Activated CD8-positive, alpha-beta memory T cell treated with anti-CD3 and anti-CD28 coated beads for 48 hours (primary cell): Measurements from ENCODE around the gene SLC9A8.
"Not testable (repeated sequence)": the region's sequence is repeated elsewhere in the genome, so short reads cannot be mapped to it uniquely, and the experiment has no call there.

Experiments used
- DNase-seq, 3 experiments: peaks; one replicate each; pipeline ENCODE4 v3.0.0-alpha.2; 2020; ENCODE audit warnings: low read depth in 2 of 3, low spot score in 2 of 3

Gene SLC9A8

DNA sequence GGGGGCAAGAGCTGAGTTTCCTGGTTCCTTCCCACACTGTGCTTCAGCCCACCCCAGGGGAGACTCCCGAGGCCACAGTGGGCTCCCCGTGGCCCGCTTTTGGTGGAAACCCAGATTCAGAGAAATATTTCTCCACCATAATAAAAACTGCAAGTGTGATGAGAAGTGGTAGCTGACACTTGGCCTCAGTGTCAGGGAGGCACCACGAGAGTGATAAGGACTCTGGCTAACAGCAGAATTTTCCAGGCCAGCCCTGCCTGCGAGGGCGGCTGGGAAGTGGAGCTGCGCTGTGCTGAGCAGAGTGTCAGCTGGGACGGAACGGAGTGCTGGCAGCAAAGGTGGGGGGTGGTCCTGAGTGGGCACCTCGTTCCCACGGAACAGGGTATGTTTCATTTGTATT lies 80.2 kb downstream of the SLC9A8 start:
- DNase-seq, result no peak

DNA sequence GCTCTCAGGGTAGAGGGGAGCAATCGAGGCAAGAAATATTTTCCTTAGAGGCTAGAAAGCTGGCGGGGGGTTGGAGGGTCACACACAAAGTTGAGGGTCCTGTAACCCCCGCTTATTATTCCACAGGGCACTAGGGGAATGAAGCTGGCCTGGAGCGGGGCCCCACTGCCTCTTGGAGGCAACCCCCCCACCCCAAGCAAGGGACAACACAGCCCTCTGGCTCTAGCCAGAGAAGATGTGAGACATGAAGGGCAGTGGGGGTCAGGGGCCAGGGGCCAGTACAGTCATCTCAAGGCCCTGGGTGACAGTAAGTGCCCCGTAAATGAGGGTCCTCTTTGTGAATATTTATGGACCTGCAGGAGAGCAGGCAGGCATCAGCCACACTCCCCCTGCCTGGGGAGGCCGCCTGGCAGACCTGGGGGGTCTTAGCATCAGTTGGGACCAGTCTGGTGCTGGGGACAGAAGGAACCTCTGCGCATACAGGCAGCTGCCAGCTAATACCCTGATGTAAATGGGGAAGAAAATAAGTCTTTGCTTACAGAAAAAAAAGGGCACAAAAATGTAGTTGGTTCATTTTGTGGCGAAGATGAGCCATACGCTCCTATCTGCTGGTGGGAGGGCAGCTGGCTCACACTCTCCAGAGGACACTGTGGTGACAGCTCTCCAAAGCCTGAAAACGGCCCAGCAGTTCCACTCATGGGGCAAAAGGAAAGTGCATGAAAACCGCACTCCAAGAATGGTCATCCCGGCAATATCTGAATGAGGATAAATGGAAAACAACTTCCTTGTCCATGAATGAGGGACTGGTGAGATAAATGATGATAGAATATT lies 80.8 kb downstream of the SLC9A8 start:
- no peak for DNase-seq

DNA sequence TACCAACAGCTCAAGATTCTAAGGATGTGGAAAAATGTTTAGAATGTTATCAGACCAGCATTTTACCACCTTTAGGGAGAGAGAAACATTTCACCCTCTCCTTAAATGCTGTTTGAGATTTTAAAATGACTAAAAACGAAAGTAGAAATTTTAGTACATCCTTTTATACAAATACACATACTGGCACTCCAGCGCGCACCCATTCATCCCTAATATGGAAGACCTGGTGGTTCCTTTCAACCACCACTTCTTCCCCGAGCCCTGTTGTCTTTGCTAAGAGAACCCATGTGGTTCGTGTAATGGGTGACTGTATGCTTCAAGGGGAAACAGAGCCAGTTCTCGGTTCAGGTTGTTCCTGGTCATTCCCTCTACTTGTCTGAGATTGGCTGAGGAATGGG lies 81.4 kb downstream of the SLC9A8 start:
- DNase-seq, result no peak

DNA sequence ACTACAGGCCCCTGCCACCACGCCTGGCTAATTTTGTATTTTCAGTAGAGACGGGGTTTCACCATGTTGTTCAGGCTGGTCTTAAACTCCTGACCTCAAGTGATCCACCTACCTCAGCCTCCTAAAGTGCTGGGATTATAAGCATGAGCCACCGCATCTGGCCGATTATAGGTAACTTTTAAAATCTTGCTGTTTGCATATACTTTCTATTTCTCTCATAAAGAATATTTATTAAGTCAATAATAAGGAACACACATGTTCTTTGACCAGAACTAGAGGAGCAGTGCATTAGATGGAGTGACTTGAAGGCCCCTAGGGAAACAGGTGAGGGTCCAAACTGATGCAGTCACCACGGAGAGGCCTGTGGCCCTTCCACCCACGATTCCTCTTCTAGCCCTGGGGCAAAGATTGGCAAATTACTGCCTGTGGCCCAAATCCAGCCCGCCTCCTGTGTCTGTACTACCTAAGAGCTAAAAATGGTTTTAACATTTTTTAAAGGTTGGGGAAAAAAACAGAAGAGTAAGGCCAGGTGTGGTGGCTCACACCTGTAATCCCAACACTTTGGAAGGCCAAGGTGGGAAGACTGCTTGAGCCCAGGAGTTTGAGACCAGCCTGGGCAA lies 83.0 kb downstream of the SLC9A8 start:
- not testable (repeated sequence) for DNase-seq

DNA sequence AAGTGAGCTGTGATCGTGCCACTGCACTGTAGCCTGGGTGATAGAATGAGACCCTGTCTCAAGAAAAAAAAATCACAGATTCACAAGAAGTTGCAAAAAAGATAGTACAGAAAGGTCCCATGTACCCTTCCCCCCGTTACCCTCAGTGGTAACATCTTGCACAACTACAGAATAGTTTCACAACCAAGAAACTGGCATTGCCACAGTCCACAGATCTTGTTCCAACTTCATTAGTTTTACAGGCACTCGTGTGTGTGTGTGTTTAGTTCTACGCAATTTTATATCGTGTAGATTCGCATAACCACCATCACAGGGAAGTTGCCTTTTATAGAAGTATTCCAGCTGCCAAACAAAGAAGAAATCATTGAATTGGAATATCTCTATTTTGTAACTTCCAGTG lies 83.6 kb downstream of the SLC9A8 start:
- no peak for DNase-seq

DNA sequence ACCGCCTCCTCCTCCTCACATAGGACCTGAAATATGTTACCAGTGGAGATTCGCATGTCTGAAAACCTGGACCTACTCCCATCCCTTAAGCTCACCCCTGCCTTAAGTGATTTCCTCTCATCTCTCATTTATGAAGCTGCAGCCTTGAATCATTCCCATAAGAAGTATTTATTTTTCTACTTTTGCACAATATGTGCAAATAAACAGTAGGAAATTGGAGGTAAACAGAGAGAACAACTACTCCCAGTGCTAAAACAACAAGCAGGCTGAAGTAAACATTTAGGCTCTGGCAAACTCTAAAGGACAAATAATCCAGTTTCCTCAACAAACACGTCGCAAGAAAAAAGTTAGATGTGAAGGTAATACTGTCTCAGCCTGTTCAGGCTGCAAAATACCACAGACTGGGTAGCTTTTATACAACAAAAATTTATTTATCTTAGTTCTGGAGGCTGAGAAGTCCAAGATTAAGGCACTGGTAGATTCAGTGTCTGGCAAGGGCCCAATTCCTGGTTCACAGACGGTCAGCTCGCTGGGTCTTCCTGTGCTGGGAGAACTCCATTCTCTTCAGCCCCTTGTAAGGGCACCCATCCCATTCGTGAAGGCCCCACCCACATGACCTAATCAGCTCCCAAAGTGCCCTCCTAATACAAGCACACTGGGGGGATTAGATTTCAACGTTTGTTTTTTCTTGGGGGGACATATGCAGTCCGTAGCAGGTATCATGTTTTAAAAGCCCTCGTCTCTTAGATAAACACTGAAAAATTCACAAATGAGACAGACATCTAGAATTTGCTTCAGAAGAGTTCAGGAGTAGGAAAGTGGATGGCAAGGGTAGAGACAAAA lies 87.1 kb downstream of the SLC9A8 start:
- DNase-seq, result no peak

DNA sequence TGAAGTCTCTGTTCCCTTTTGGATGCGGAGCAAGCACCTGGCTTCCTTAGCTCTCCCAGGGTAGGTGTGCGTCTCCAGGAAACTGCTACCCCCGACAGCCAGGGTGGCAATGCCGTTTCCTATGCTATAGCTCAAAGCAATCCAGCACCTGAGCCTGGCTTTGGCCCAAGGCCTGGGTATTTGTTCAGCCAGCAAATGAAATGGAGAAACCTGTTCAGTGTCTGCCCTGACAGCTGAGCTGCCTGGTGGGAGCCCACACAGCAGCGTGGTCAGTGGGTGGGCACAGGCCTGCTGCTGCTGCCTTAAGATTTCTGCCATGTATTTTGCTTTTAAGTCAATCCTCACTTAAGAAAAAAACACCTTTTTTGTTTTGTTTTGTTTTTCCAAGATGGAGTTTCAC lies 89.0 kb downstream of the SLC9A8 start:
- no peak for DNase-seq

DNA sequence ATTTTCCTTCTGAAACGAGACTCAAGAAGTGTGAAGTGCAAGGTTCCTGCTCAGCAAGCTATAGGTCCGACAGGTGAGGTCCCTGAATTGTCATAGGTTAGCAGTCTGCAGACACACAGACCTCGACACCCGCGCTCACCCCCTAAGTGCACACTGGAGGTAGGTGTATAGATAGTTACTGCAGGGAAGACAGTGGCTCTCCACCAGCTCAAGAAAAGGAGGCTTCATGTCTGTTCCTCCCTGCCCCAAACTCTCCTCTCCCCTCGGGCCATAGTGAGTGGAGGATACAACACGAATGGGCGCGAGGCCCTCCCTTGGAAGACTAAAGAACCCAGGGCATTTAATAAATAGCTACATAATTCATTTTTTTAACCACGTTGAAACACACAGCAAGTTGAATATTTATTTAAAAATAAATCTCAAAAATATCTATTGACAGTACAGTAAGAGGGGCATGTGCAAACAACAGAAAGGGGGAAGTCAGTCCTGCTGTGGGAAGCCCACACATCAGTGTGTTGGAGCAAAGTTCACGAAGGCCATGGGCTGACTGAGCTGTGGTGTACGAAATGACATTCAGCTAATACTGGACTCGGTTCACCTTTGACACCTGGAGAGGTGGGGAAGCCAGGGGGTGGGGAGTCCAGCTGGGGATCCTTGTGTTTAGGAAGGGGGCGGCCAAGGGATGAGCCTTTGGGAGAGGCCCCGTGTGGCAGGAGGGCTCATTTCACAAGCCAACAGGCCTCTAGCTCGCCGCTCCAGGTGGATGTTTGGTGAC lies 92.0 kb downstream of the SLC9A8 start:
- DNase-seq, result no peak

DNA sequence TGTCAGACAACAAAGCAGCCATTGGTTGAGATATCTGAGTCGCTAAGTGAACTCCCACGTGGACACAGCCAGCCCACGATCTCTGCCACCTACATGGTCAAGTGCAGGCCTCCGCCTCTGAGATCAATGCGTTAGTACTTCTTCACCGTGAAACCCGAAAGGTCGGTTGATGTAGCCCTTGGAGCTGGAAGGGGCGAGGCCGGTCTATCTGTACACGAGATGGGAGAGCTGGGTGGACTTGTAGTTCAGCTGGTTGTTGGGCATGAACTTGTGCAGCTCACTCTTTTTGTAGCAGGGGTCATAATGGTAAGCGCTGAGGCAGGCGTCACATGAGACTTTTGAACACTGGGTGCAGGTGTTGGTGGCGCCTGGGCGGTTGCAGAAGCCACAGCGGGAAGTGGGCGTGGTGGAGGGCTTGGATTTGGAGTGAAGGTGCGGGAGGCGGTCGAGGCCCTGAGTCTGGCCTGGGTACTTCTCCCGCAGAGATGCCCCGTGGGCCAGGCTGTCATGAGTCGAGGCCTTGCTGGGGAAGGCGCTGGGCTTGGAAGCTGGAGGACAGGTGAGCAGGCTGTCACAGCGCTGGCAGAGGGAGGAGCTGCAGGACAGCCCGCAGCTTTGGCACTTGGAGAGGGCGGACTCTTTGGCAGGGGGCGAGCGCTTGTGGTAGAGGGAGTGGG lies 92.9 kb downstream of the SLC9A8 start:
- no peak for DNase-seq

DNA sequence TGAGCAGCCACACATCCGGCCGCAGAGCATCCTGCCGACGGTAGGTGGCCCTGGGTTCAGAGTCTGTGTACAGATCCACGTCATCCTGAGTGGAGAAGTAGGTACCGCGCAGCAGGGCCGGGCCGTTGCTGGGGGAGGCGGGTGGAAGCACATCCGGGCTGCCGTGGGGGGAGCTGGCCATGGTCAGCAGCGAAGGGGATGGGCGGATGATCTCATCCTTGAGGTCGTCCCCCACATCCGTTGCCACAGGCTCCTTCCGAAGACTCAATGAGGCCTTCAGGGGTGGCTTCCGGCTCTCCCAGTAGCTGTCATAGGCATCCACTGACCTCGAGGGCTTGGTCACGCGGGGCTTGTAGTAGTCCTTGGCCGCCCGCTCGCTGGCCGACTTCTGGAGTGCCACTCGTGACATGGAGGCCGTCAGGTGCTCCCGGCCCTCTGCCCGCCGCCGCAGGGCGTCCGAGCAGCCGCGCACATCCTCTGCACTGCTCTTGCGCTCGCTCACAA lies 93.5 kb downstream of the SLC9A8 start:
- no peak for DNase-seq

DNA sequence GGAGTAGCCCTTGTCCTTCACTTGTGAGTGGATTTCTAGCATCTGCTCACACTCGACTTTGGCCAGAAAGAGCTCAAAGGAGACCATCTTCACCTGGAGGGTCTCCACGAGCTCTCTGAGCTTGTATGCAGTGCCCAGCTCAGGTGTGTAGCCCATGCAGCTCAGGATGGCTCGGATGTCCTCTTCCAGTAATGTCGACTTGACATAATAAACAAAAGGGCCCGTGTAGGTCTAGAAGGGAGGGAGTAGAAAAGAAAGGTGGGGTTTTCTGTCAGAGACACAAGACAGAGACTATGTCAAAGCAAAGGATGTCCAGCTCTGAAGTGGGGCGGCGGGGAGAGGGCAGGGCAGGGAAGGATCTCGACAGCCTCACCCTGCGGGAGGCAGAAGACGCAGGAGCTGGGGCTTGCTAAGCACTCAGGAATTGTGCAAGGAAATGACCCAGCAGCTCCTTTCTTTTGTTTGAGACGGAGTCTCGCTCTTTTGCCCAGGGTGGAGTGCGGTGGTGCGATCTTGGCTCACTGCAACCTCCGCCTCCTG lies 94.1 kb downstream of the SLC9A8 start:
- no peak for DNase-seq

DNA sequence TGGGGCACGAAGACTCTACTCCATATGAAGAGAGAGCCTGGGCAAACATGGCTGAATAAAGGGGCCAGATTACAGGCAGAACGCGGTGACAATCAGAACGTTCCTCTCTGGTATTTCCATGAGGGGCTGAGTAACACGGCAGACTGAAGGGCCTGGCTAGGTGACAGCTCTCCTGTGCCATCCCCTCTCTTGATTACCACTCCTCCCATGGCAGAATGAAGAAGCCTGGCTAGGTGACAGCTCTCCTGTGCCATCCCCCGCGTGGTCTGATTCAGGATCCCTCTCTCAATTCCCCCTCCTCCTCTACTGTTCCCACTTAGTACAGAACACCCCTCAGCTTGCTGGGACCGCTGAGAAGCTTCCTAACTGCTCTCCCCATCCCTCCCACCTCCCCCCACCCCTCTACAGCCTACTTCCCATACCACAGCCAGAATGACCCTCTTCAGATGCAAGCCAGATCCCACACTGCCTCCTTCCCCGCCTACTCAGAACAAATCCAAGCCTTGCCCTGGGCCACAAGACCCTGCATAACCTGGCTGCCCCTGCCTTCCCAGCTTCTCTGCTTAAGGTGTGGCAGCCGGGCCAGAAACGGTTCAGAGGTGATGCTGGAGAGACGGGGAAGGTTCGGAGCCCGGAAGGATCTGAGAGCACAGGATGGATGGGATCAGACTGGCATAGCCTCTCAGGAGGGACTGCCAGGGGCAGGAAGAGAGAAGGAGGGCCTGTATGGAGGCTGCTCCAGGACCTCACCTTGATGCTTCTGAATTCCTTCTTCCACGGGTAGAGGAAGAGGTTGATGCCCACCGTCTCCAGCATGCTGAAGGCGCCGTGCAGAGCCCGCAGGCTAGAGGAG lies 95.0 kb downstream of the SLC9A8 start:
- DNase-seq, result no peak

DNA sequence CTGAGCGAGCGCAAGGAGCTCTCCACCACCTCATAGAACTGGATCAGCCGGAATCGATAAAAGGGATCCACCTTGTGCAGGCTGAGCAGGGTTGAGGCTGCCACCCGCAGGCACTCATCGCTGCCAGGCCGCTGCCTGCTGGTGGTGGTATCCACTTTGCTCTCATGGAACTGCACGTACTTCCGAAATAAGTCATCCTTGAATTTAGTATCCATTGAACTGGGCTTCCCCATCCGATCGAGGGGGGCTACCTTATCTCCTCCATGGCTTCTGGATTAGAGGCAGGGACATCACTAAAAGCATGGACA lies 95.6 kb downstream of the SLC9A8 start:
- DNase-seq, result no peak

DNA sequence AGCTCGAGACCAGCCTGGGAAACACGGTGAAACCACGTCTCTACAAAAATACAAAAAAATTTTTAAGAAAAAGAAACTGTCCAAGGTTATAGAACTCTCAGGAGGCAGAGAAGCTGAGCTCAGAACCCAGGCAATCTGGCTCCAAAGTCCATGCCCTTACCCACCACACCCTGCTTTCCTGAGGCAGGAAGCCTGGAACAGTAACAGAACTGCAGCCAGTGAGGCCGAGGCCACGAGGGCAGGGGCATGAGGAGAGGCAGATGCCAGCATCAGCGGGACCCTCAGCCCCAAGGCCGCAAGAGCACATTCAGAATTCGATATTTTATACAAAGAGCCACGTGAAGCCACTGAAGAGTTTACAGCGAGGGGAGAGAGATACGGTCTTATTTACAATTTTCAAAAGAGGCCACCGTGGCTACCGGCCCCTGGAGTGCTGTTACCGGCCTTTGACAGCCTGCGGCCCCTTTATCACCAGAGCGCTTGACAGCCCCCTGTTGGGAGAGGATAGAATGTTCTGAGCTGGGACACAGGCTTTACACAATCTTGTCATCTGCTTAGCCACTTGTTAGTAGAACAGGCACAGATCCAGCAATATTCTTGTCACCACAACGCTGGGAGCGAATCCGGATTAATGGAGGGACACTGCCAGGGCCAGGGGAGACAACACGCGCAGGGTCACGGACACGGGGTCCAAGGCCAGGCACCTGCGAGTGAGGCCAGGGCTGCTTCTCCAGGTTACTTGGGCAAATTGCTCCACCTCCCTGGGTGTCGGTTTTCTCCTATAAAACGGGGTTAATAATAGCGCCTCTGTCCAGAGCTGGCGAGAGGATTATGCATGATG lies 97.1 kb downstream of the SLC9A8 start:
- DNase-seq, result no peak

DNA sequence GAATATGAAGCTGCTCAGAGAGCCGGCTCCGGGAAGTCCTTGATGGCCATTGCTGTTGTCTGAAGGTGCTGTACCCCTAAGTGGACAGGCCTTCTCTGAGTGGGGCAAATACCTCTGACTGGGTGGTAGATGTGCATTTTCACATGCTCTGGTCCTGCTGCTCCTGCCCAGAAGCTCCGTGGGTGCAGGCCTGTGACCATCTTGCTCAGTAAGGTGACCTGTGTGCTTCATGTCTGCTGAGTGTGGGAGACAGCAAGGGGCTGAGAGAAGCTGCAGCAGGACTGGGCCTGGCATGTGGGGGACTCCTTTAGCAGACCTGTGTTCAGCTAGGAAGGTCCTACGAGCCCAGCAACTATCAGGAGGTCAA lies 97.7 kb downstream of the SLC9A8 start:
- no peak for DNase-seq

DNA sequence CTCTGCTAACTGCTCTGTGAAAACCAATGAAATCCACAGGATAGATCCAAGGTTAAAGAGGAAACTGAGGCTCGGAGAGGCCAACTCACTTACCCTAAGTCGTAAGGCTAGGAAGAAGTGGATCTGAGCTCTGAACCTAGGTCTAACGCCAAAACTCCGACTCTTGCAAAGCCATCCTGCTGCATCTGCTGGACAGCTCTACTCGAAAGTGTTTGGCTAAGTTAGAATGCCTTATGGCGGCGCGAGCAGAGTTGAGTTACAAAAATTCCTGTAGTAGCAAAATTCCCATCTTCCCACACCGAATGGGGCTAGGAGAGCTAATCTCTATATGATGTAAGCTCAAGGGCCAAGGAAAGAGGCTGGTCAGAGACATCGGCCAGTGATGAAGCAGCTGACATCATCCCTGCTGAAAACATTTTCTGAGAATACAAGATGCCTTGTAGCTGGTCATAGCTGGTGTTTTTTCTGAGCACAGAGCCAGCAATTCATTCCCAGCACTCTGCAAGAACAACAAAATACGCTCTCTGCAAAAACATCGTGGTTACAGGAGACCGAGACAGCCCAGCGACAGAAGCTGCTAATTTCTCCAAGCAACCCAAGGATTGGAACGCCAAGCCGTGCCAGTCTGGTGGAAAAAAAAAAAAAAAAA lies 100.9 kb downstream of the SLC9A8 start:
- no peak for DNase-seq

DNA sequence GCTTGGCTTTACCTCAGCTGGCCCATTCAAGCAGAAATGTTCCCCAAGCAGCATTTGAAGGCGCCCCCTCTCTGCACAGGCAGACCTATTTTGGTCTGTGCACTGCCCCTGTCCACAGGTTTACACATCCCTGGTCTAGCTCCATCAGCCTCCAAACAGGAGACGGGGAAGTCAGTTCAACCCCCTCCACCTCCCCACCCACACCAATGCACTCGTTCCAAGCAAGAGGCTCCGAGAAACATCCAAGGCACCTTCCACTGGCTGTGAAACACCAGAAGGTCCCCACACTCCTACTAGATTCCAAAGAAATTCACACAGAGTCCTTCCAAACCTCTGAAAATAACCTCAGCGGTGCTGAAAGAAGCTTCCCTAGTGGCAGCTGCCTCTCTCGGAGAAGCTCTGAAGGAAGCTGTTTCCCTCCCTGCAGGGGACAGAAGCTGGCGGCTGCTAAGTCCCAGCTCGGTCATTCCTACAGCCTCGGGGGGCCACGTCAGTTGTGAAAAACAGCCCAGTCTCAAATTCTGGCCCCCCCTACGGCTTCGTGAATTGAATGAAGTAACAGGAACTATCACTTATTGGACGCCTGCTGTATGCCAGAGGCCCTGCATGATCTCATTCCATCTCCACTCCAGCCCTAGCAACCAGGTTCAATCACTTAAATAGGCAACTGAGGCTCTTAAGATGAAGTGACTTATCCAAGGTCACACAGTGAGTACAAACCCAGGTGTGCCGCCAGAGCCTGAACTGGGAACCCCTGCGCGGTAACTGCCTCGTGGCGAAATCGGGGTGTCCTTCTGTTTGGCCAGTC lies 101.9 kb downstream of the SLC9A8 start:
- no peak for DNase-seq

DNA sequence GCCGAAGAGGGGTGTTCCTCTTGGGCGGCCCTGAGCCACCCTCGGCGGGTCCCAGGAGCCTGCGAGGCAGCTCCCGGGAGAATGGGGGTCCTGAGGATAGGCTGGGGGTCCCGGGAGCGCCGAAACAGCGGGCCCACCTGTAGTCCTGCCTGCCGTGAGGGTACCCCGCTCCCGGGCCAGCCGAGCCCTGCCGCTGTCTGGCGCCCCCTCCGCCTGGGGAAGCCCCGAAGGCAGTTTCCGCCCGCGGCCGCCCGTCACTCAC lies 102.4 kb downstream of the SLC9A8 start:
- DNase-seq, result no peak
